Osteoblast (primary cell): ENCODE data around the gene TYMP. TPM values are rescaled to one million over a fixed set of nuclear protein-coding genes. Genes with fewer than 3 reads are reported as not detected.
"Not testable (repeated sequence)": the region's sequence is repeated elsewhere in the genome, so short reads cannot be mapped to it uniquely, and the experiment has no call there.

Experiments
- DNase-seq: peaks from one replicate; pipeline ENCODE4 v3.0.0; 2011; ENCODE audit warnings: low spot score, mixed read lengths; ENCODE audit not compliant: insufficient read length; ENCODE audit errors: missing footprints
- H2AFZ ChIP-seq: 2 replicates; pipeline ENCODE4 v1.6.0; 2011; ENCODE audit warnings: mild to moderate bottlenecking, low read length
- H3K27ac ChIP-seq: 2 replicates; pipeline ENCODE4 v1.5.1; 2011; ENCODE audit warnings: mild to moderate bottlenecking, low read depth, low read length, moderate library complexity
- H3K27me3 ChIP-seq: 2 replicates; pipeline ENCODE4 v1.6.0; 2012; ENCODE audit warnings: mild to moderate bottlenecking, control low read depth, inconsistent platforms, low read length, moderate library complexity; ENCODE audit not compliant: insufficient read depth
- H3K36me3 ChIP-seq: 2 replicates; pipeline ENCODE4 v1.5.1; 2011; ENCODE audit warnings: mild to moderate bottlenecking, low read length, control low read depth, moderate library complexity; ENCODE audit not compliant: insufficient read depth
- H3K4me1 ChIP-seq: 2 replicates; pipeline ENCODE4 v1.5.1; 2011; ENCODE audit warnings: mild to moderate bottlenecking, low read length, control low read depth, moderate library complexity; ENCODE audit not compliant: insufficient read depth
- H3K4me2 ChIP-seq: 2 replicates; pipeline ENCODE4 v1.6.0; 2011; ENCODE audit warnings: mild to moderate bottlenecking, low read length; ENCODE audit not compliant: insufficient read depth
- H3K4me3 ChIP-seq: fragments of 200-600 bp; sonication (generic); 3 replicates; pipeline ENCODE4 v1.5.1; 2012; ENCODE audit warnings: mild to moderate bottlenecking, low read length, inconsistent platforms; ENCODE audit not compliant: insufficient read depth
- H3K79me2 ChIP-seq: 2 replicates; pipeline ENCODE4 v1.6.0; 2012; ENCODE audit warnings: mild to moderate bottlenecking, low read length, control low read depth, inconsistent platforms; ENCODE audit not compliant: insufficient read depth
- H3K9me3 ChIP-seq: 2 replicates; pipeline ENCODE4 v1.5.1; 2011; ENCODE audit warnings: low read depth, low read length, control low read depth
- H4K20me1 ChIP-seq: 2 replicates; pipeline ENCODE4 v1.6.0; 2012; ENCODE audit warnings: mild to moderate bottlenecking, low read length, control low read depth; ENCODE audit not compliant: insufficient read depth
- CTCF ChIP-seq: IDR thresholded peaks from 2 replicates; pipeline ENCODE4 v1.5.1; 2011; ENCODE audit warnings: mild to moderate bottlenecking, low read depth, low read length, moderate library complexity; ENCODE audit errors: extremely low read depth
- total RNA-seq: library from RNA; depleted of rRNA; stranded (reverse); fragments of >200 nt; gene quantifications from 2 replicates; pipeline ENCODE4 v1.2.3, GENCODE V29; 2012

The TYMP gene
- total RNA-seq, 1 donor = 30.0 TPM

- Histone ChIP-seq H3K79me2 (no peaks in the 10 kb centered on the region), H3K9me3 (no peaks in the 10 kb centered on the region), H3K27ac (no peak overlapping the region), H3K4me3 (peak overlapping the region; percentile 61), H3K4me1 (peaks cover 15% of the 10 kb centered on the region), H4K20me1 (no peaks in the 10 kb centered on the region), H3K36me3 (no peaks in the 10 kb centered on the region), H2AFZ (peak overlapping the region; percentile 44), H3K4me2 (peak overlapping the region; percentile 78), H3K27me3 (peaks cover 45% of the 10 kb centered on the region)
- TF ChIP-seq CTCF = peak; percentile 40
- peak; percentile 98 for DNase-seq
Observed at GRCh38 chr22:50544078-50544745, 14.4 kb upstream of the TYMP start.

- DNase-seq = peak; percentile 88
- TF ChIP-seq CTCF = no peak
- no peak overlapping the region for H3K27ac ChIP-seq
- H2AFZ ChIP-seq = no peak overlapping the region
- no peaks in the 10 kb centered on the region for H3K36me3 ChIP-seq
- H3K4me2 ChIP-seq = no peak overlapping the region
- no peaks in the 10 kb centered on the region for H3K9me3 ChIP-seq
- H3K79me2 ChIP-seq = no peaks in the 10 kb centered on the region
- peaks cover 23% of the 10 kb centered on the region for H3K4me1 ChIP-seq
- H4K20me1 ChIP-seq = no peaks in the 10 kb centered on the region
- peaks cover 31% of the 10 kb centered on the region for H3K27me3 ChIP-seq
- no peak overlapping the region for H3K4me3 ChIP-seq
Observed at GRCh38 chr22:50542416-50542927, 12.7 kb upstream of the TYMP start.

- not testable (repeated sequence) for H2AFZ ChIP-seq, H3K4me3 ChIP-seq, H3K9me3 ChIP-seq, H3K36me3 ChIP-seq, H3K4me2 ChIP-seq, H3K79me2 ChIP-seq, H4K20me1 ChIP-seq
- peak; percentile 94 for DNase-seq
- Histone ChIP-seq H3K27me3 (peaks cover 22% of the 10 kb centered on the region), H3K27ac (peak overlapping the region; percentile 17), H3K4me1 (peaks cover 23% of the 10 kb centered on the region)
Observed at GRCh38 chr22:50541667-50542026, 11.8 kb upstream of the TYMP start.

- no peaks in the 10 kb centered on the region for H3K79me2 ChIP-seq
- no peak overlapping the region for H3K4me2 ChIP-seq
- no peak overlapping the region for H2AFZ ChIP-seq
- peaks cover 23% of the 10 kb centered on the region for H3K4me1 ChIP-seq
- no peak for DNase-seq
- peaks cover 10% of the 10 kb centered on the region for H3K27me3 ChIP-seq
- no peak for TF ChIP-seq CTCF
- H4K20me1 ChIP-seq = no peaks in the 10 kb centered on the region
- no peaks in the 10 kb centered on the region for H3K36me3 ChIP-seq
- peak overlapping the region; percentile 96 for H3K27ac ChIP-seq
- no peaks in the 10 kb centered on the region for H3K9me3 ChIP-seq
- H3K4me3 ChIP-seq = no peak overlapping the region
Observed at GRCh38 chr22:50540381-50540780, 10.6 kb upstream of the TYMP start.
